RWPE2 (cell line): Measurements from ENCODE around the gene VBP1.
A peak's percentile ranks its signal among the peaks of the same experiment; 100 is the strongest.

Source experiments
- ATAC-seq: fragments of 200-7000 bp; cut with Tn5 transposase; 3 replicates; pipeline ENCODE4 v1.9.1; 2021; ENCODE audit warnings: low read depth
- DNase-seq: peaks from one replicate; pipeline ENCODE4 v3.0.0-alpha.2; 2020; ENCODE audit warnings: low spot score
- H3K27ac ChIP-seq: fragments of 450-650 bp; 2 replicates; pipeline ENCODE4 v1.5.1; 2017; ENCODE audit warnings: mild to moderate bottlenecking; ENCODE audit not compliant: poor library complexity, severe bottlenecking
- H3K27me3 ChIP-seq: fragments of 250-450 bp; sonication (Bioruptor Pico); 2 replicates; pipeline ENCODE4 v1.5.1; 2021; ENCODE audit warnings: mild to moderate bottlenecking, moderate library complexity; ENCODE audit not compliant: insufficient read depth, poor library complexity, severe bottlenecking
- H3K36me3 ChIP-seq: fragments of 250-450 bp; sonication (Bioruptor Pico); 2 replicates; pipeline ENCODE4 v1.5.1; 2020; ENCODE audit warnings: low read depth, mild to moderate bottlenecking, moderate library complexity
- H3K4me1 ChIP-seq: fragments of 250-450 bp; sonication (Bioruptor Pico); 2 replicates; pipeline ENCODE4 v1.5.1; 2021; ENCODE audit warnings: mild to moderate bottlenecking, moderate library complexity; ENCODE audit not compliant: insufficient read depth, poor library complexity, severe bottlenecking
- H3K4me3 ChIP-seq: fragments of 250-450 bp; sonication (Bioruptor Pico); 2 replicates; pipeline ENCODE4 v1.5.1; 2021; ENCODE audit warnings: mild to moderate bottlenecking, moderate library complexity; ENCODE audit not compliant: severe bottlenecking
- H3K9me3 ChIP-seq: fragments of 250-450 bp; sonication (Bioruptor Pico); 2 replicates; pipeline ENCODE4 v1.5.1; 2021; ENCODE audit warnings: mild to moderate bottlenecking, moderate library complexity; ENCODE audit not compliant: severe bottlenecking
- CTCF ChIP-seq: fragments of 450-650 bp; IDR thresholded peaks from one replicate; pipeline ENCODE4 v1.5.1; 2017; ENCODE audit warnings: mild to moderate bottlenecking, moderate library complexity; ENCODE audit not compliant: poor library complexity, severe bottlenecking

VBP1 gene

GRCh38 chrX:155213731-155214130 is 2.5 kb upstream of the VBP1 start:
- DNase-seq, result no peak
- no peak for TF ChIP-seq CTCF
- Histone ChIP-seq H3K4me3 (no peak overlapping the region), H3K9me3 (no peaks in the 10 kb centered on the region), H3K36me3 (no peaks in the 10 kb centered on the region), H3K4me1 (no peaks in the 10 kb centered on the region), H3K27me3 (no peaks in the 10 kb centered on the region), H3K27ac (no peak overlapping the region)
- no peak for ATAC-seq

- Histone ChIP-seq H3K36me3 (peaks cover 7% of the 10 kb centered on the region), H3K4me3 (peak overlapping the region; percentile 79), H3K9me3 (no peaks in the 10 kb centered on the region), H3K27ac (peak overlapping the region; percentile 55), H3K27me3 (no peaks in the 10 kb centered on the region), H3K4me1 (no peaks in the 10 kb centered on the region)
- ATAC-seq (peak; percentile 18), DNase-seq (no peak)
- TF ChIP-seq CTCF, result no peak
These were observed 649 bp upstream of the VBP1 start for GRCh38 chrX:155215443-155216178.

- Histone ChIP-seq H3K36me3 (peaks cover 12% of the 10 kb centered on the region), H3K4me1 (no peaks in the 10 kb centered on the region), H3K27me3 (no peaks in the 10 kb centered on the region), H3K9me3 (no peaks in the 10 kb centered on the region), H3K27ac (peak overlapping the region; percentile 55), H3K4me3 (peak overlapping the region; percentile 79)
- ATAC-seq (no peak), DNase-seq (no peak)
- no peak for TF ChIP-seq CTCF
These were observed 730 bp downstream of the VBP1 start for GRCh38 chrX:155216940-155217440.

GRCh38 chrX:155218777-155219176 is 2.5 kb downstream of the VBP1 start:
- ATAC-seq, result no peak

More at GRCh38 chrX:155218777-155219176, 2.5 kb downstream of the VBP1 start:
- no peak for DNase-seq
- H3K36me3 ChIP-seq, result peaks cover 12% of the 10 kb centered on the region
- H3K27ac ChIP-seq, result no peak overlapping the region
- TF ChIP-seq CTCF, result no peak
- H3K4me3 ChIP-seq, result no peak overlapping the region
- H3K4me1 ChIP-seq, result no peaks in the 10 kb centered on the region
- H3K9me3 ChIP-seq, result no peaks in the 10 kb centered on the region
- H3K27me3 ChIP-seq, result no peaks in the 10 kb centered on the region
